ENCODE results near the gene ACADL. TPM values are rescaled to one million over a fixed set of nuclear protein-coding genes. Genes with fewer than 3 reads are reported as not detected.
"Not testable (repeated sequence)": the region's sequence is repeated elsewhere in the genome, so short reads cannot be mapped to it uniquely, and the experiment has no call there.

ACADL gene
- total RNA-seq, 1 donor from 2014 or later: not detected

- peaks cover 6% of the 10 kb centered on the region for H3K4me1 Mint-ChIP-seq (ENCODE audit: low read depth)
- intact Hi-C loops (cut with micrococcal nuclease): loop anchor here (2.0 kb wide), 3 partner anchors 621 to 1803 kb away; partner anchors contain the start of gene MAP2
- no peak overlapping the region for H3K27ac Mint-ChIP-seq
Observed at GRCh38 chr2:210197720-210198119, 27.5 kb downstream of the ACADL start.

GRCh38 chr2:210195101-210195852 is 30.0 kb downstream of the ACADL start:
- no peak overlapping the region for H3K4me3 Mint-ChIP-seq
- intact Hi-C loops (cut with micrococcal nuclease): loop anchor here (1.0 to 2.0 kb wide), 3 partner anchors 122 to 1728 kb away; no protein-coding TSS in a partner anchor
- peaks cover 14% of the 10 kb centered on the region for H3K27me3 Mint-ChIP-seq (ENCODE audit: insufficient read depth)
- no peaks in the 10 kb centered on the region for H3K36me3 Mint-ChIP-seq (ENCODE audit: low read depth)
- no peak for DNase-seq (ENCODE audit: low spot score)
- no peak overlapping the region for H3K27ac Mint-ChIP-seq
- no peaks in the 10 kb centered on the region for H3K9me3 Mint-ChIP-seq
- peaks cover 6% of the 10 kb centered on the region for H3K4me1 Mint-ChIP-seq (ENCODE audit: low read depth)

More at GRCh38 chr2:210197720-210198119, 27.5 kb downstream of the ACADL start:
- peaks cover 14% of the 10 kb centered on the region for H3K27me3 Mint-ChIP-seq (ENCODE audit: insufficient read depth)
- H3K36me3 Mint-ChIP-seq (ENCODE audit: low read depth): no peaks in the 10 kb centered on the region
- H3K4me3 Mint-ChIP-seq: no peak overlapping the region
- H3K9me3 Mint-ChIP-seq: no peaks in the 10 kb centered on the region
- DNase-seq (ENCODE audit: low spot score): no peak

GRCh38 chr2:210190345-210190744 is 34.9 kb downstream of the ACADL start:
- DNase-seq (ENCODE audit: low spot score): no peak
- Mint-ChIP-seq H3K27ac (no peak overlapping the region), H3K9me3 (peaks cover 11% of the 10 kb centered on the region), H3K4me3 (no peak overlapping the region), H3K4me1 (ENCODE audit: low read depth) (no peaks in the 10 kb centered on the region), H3K27me3 (ENCODE audit: insufficient read depth) (peaks cover 8% of the 10 kb centered on the region), H3K36me3 (ENCODE audit: low read depth) (no peaks in the 10 kb centered on the region)
- intact Hi-C loops (cut with micrococcal nuclease): no loop called here

GRCh38 chr2:210189452-210190138 is 35.7 kb downstream of the ACADL start:
- no peak for DNase-seq (ENCODE audit: low spot score)
- H3K36me3 Mint-ChIP-seq (ENCODE audit: low read depth): peaks cover 2% of the 10 kb centered on the region
- H3K27ac Mint-ChIP-seq: no peak overlapping the region
- no peak overlapping the region for H3K4me3 Mint-ChIP-seq
- no peaks in the 10 kb centered on the region for H3K4me1 Mint-ChIP-seq (ENCODE audit: low read depth)
- intact Hi-C loops (cut with micrococcal nuclease): no loop called here
- H3K9me3 Mint-ChIP-seq: peaks cover 18% of the 10 kb centered on the region
- H3K27me3 Mint-ChIP-seq (ENCODE audit: insufficient read depth): peaks cover 8% of the 10 kb centered on the region

GRCh38 chr2:210188755-210189154 is 36.5 kb downstream of the ACADL start:
- no peak overlapping the region for H3K27ac Mint-ChIP-seq
- H3K4me3 Mint-ChIP-seq: no peak overlapping the region
- peaks cover 6% of the 10 kb centered on the region for H3K36me3 Mint-ChIP-seq (ENCODE audit: low read depth)
- H3K27me3 Mint-ChIP-seq (ENCODE audit: insufficient read depth): peaks cover 8% of the 10 kb centered on the region
- peaks cover 5% of the 10 kb centered on the region for H3K4me1 Mint-ChIP-seq (ENCODE audit: low read depth)
- H3K9me3 Mint-ChIP-seq: peaks cover 26% of the 10 kb centered on the region
- DNase-seq (ENCODE audit: low spot score): no peak
- intact Hi-C loops (cut with micrococcal nuclease): no loop called here

- DNase-seq (ENCODE audit: low spot score): no peak
- H3K9me3 Mint-ChIP-seq: peaks cover 32% of the 10 kb centered on the region
- no peak overlapping the region for H3K4me3 Mint-ChIP-seq
- H3K4me1 Mint-ChIP-seq (ENCODE audit: low read depth): peaks cover 7% of the 10 kb centered on the region
- peaks cover 6% of the 10 kb centered on the region for H3K27me3 Mint-ChIP-seq (ENCODE audit: insufficient read depth)
- intact Hi-C loops (cut with micrococcal nuclease): no loop called here
- H3K27ac Mint-ChIP-seq: no peak overlapping the region
- H3K36me3 Mint-ChIP-seq (ENCODE audit: low read depth): peaks cover 6% of the 10 kb centered on the region
Observed at GRCh38 chr2:210188190-210188589, 37.1 kb downstream of the ACADL start.

- intact Hi-C loops (cut with micrococcal nuclease); DNase-seq (ENCODE audit: low spot score); H3K27me3 Mint-ChIP-seq (ENCODE audit: insufficient read depth); H3K4me3 Mint-ChIP-seq: not testable (repeated sequence)
- Mint-ChIP-seq H3K27ac (peak overlapping the region; percentile 13), H3K36me3 (ENCODE audit: low read depth) (peaks cover 11% of the 10 kb centered on the region), H3K9me3 (peaks cover 39% of the 10 kb centered on the region), H3K4me1 (ENCODE audit: low read depth) (peaks cover 23% of the 10 kb centered on the region)
Observed at GRCh38 chr2:210183936-210184335, 41.3 kb downstream of the ACADL start.

GRCh38 chr2:210181606-210182088 is 43.6 kb downstream of the ACADL start:
- DNase-seq (ENCODE audit: low spot score); intact Hi-C loops (cut with micrococcal nuclease); H3K27ac Mint-ChIP-seq: not testable (repeated sequence)
- peak overlapping the region; percentile 50 for H3K4me3 Mint-ChIP-seq
- H3K4me1 Mint-ChIP-seq (ENCODE audit: low read depth): peaks cover 23% of the 10 kb centered on the region
- peaks cover 11% of the 10 kb centered on the region for H3K36me3 Mint-ChIP-seq (ENCODE audit: low read depth)
- H3K27me3 Mint-ChIP-seq (ENCODE audit: insufficient read depth): peaks cover 16% of the 10 kb centered on the region
- peaks cover 38% of the 10 kb centered on the region for H3K9me3 Mint-ChIP-seq

- peaks cover 11% of the 10 kb centered on the region for H3K36me3 Mint-ChIP-seq (ENCODE audit: low read depth)
- intact Hi-C loops (cut with micrococcal nuclease); H3K27ac Mint-ChIP-seq; DNase-seq (ENCODE audit: low spot score): not testable (repeated sequence)
- peak overlapping the region; percentile 50 for H3K4me3 Mint-ChIP-seq
- H3K9me3 Mint-ChIP-seq: peaks cover 33% of the 10 kb centered on the region
- H3K27me3 Mint-ChIP-seq (ENCODE audit: insufficient read depth): peaks cover 17% of the 10 kb centered on the region
- peaks cover 23% of the 10 kb centered on the region for H3K4me1 Mint-ChIP-seq (ENCODE audit: low read depth)
Observed at GRCh38 chr2:210181033-210181605, 44.1 kb downstream of the ACADL start.

- Mint-ChIP-seq H3K9me3 (peaks cover 29% of the 10 kb centered on the region), H3K4me3 (no peak overlapping the region)
- intact Hi-C loops (cut with micrococcal nuclease): no loop called here
Observed at GRCh38 chr2:210180477-210180876, 44.8 kb downstream of the ACADL start.

GRCh38 chr2:210179351-210179990 is 45.8 kb downstream of the ACADL start:
- Mint-ChIP-seq H3K27me3 (ENCODE audit: insufficient read depth) (peaks cover 27% of the 10 kb centered on the region), H3K9me3 (peaks cover 20% of the 10 kb centered on the region), H3K4me1 (ENCODE audit: low read depth) (peaks cover 23% of the 10 kb centered on the region), H3K4me3 (no peak overlapping the region), H3K27ac (no peak overlapping the region), H3K36me3 (ENCODE audit: low read depth) (peaks cover 9% of the 10 kb centered on the region)
- no peak for DNase-seq (ENCODE audit: low spot score)
- intact Hi-C loops (cut with micrococcal nuclease): no loop called here

More at GRCh38 chr2:210180477-210180876, 44.8 kb downstream of the ACADL start:
- H3K36me3 Mint-ChIP-seq (ENCODE audit: low read depth): peaks cover 11% of the 10 kb centered on the region
- H3K27me3 Mint-ChIP-seq (ENCODE audit: insufficient read depth): peaks cover 22% of the 10 kb centered on the region
- peaks cover 23% of the 10 kb centered on the region for H3K4me1 Mint-ChIP-seq (ENCODE audit: low read depth)
- DNase-seq (ENCODE audit: low spot score): no peak
- no peak overlapping the region for H3K27ac Mint-ChIP-seq

- no peak for DNase-seq (ENCODE audit: low spot score)
- intact Hi-C loops (cut with micrococcal nuclease): no loop called here
- Mint-ChIP-seq H3K4me3 (no peak overlapping the region), H3K27ac (no peak overlapping the region), H3K4me1 (ENCODE audit: low read depth) (peaks cover 16% of the 10 kb centered on the region), H3K27me3 (ENCODE audit: insufficient read depth) (peaks cover 33% of the 10 kb centered on the region), H3K9me3 (peaks cover 5% of the 10 kb centered on the region), H3K36me3 (ENCODE audit: low read depth) (peaks cover 4% of the 10 kb centered on the region)
Observed at GRCh38 chr2:210177769-210178168, 47.5 kb downstream of the ACADL start.
